C4-2B (cell line): ENCODE data around the gene VAV3.

Source experiments
- H3K27ac ChIP-seq: fragments of 450-650 bp; 2 replicates; pipeline ENCODE4 v1.5.1; 2017
- ZFX ChIP-seq: fragments of 450-650 bp; IDR thresholded peaks from 2 replicates; pipeline ENCODE4 v1.6.1; 2017
- TF ChIP-seq, protein P1 (sequence below): fragments of 450-650 bp; conservative IDR thresholded peaks from 2 replicates; pipeline ENCODE4 v1.5.1; 2017; ENCODE audit warnings: mild to moderate bottlenecking

Gene VAV3

DNA sequence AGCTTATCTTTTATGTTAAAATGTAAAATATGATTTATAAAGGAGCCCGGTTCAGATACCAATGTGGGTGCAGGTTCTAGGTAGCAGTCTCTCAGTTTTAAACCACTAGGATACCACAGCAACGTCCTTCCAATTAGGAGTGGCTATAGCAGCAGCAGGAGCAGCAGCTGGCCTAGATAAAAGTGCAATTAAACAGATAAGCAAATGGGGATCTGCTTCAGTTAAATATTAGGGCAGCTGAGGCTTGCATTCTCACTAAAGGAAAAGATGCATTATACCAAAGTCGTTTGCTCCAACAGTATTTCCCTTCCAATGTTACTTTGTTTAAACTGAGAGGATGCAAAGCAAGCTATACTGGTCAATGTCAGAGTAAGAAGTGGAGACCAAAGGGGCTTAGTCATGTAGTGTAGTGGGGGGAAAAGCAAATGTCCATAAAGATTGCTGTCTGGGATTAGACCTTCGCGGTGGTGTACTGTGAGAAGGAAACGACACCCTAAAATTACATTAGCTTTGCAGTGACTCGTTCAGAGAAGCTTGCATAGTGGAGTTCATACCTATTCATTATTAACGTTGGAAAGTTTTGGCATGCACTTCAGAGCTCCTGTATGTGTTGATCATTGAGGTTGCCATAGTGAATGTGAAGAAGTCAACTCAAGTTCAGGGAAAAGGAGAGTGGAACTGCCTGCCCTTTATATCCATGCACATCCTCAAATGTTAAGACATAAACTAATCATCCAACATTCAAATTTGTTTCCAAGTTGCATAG, 272.2 kb downstream of the VAV3 start:
- H3K27ac ChIP-seq: no peak overlapping the region
- no peak for TF ChIP-seq ZFX
- TF ChIP-seq, protein P1, sequence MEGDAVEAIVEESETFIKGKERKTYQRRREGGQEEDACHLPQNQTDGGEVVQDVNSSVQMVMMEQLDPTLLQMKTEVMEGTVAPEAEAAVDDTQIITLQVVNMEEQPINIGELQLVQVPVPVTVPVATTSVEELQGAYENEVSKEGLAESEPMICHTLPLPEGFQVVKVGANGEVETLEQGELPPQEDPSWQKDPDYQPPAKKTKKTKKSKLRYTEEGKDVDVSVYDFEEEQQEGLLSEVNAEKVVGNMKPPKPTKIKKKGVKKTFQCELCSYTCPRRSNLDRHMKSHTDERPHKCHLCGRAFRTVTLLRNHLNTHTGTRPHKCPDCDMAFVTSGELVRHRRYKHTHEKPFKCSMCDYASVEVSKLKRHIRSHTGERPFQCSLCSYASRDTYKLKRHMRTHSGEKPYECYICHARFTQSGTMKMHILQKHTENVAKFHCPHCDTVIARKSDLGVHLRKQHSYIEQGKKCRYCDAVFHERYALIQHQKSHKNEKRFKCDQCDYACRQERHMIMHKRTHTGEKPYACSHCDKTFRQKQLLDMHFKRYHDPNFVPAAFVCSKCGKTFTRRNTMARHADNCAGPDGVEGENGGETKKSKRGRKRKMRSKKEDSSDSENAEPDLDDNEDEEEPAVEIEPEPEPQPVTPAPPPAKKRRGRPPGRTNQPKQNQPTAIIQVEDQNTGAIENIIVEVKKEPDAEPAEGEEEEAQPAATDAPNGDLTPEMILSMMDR: no peak

DNA sequence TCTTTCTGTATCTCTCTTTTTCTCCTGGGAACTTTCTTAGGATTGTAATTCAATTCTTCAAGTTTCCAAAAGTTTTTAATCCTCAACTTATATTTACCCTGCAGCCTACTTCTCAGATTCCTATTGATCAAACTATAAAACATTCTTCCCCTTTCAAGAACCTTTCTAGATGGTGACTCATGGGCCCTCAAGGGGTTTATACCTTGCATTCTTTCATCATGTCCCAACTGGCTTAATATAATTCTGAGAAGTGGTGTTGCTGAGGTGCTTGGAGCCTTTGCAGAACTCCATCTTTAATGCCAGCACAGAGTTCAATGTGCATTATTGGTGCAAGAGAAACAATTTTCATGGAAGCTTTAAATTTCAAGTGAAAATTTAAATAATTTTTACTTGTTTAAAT, 273.4 kb downstream of the VAV3 start:
- no peak for TF ChIP-seq ZFX
- TF ChIP-seq, protein P1: no peak
- no peak overlapping the region for H3K27ac ChIP-seq

DNA sequence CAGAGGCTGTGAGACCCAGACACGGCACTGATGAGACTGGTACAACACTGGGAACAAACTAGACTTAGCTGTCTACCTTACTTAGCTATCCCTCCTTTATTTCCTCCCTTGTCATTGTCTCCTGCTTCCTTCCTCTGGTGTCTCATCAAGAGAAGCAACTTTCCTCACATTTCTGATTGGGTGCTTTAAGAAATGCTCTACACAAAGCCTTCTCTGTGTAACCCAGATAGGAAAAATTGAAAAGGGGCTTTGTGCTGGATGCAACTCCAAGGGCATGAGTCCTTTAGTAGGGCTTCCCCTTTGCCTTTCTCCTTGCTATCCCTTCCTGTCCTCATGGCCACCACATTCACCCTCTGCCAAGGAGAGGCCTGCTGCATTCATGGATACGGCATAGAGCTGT, 274.5 kb downstream of the VAV3 start:
- H3K27ac ChIP-seq: no peak overlapping the region
- TF ChIP-seq, protein P1: no peak
- no peak for TF ChIP-seq ZFX

DNA sequence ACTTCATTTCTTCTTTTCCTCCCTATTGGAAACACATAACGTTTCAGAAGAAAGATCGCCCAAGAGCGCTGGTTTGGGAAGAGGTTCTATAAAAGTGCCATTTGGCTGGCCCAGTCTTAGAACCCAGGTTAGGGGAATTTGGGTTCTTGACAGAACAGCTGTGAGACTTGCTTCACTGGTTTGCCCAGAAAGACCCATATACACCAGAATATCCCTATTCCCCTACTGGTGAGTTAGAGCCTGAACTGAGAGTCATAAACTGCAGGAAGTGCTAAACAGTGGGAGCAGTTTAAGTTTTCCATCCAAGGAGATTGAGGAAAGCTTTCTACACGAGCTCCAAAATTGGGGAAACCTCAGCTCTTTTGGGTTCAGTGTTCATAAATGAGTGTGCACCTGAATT, 275.2 kb downstream of the VAV3 start:
- TF ChIP-seq ZFX: no peak
- TF ChIP-seq, protein P1: no peak; the same call in 1 of the 2 replicates
- no peak overlapping the region for H3K27ac ChIP-seq

DNA sequence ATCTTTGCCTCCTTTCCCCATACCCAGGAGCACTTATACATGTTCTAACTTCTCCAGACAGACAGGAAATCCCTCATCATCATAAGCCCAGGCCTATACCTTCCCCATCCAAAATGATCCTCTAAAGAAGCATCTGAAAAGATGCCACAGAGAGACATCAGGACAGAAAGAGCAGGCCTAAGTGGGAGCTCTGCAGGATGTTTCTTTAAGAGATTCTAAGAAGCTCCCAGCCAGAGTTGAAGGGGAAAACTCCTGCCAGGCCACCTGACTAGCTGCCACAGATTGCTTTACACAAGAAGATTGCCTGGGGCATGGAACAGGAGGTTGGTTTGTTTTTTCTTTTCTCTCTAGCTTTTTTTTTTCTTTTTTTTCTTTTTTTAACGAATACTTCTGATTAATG, 275.8 kb downstream of the VAV3 start:
- no peak overlapping the region for H3K27ac ChIP-seq
- no peak for TF ChIP-seq ZFX
- TF ChIP-seq, protein P1: no peak

DNA sequence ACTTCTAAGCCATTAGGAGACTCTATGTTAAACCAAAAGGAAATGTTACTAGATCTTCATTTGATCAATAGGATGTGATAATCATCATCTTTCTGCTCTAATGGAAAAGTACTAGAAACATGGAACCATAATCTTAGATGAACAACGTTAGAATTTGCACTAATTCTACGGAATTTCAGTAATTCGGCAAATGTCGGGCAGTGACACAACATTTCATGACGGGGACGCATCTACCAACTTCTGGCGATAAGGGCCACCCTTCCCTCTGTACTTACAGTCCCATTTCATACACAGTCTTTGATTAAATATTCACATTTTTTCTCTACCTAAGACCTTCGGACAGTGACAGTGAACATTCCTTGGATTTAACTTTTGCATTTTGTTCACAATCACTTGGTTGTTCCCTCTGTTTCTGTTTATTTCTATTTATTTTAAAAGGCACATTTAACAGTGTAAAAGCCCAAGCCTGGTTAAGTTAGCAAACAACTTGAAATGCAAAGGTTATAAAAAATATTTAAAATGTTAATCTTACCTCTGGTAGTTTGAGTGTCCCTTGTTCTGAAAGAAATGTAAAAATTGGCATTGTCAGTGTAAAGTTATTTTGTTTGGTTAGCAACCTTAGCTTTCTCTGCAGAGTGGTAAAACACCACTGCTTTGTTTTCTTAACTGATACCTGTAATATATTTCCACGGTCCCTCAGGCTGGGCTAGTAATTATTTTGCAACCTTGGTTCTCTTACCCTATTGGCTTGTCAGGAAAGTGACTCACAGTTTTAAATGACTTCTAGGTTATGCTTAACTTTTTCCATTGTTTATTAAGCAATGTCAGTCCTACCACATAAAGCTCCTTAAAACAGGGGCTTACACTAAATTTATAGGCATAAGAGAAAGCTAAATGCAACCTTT, 276.9 kb downstream of the VAV3 start:
- TF ChIP-seq, protein P1: no peak
- TF ChIP-seq ZFX: no peak
- H3K27ac ChIP-seq: no peak overlapping the region

DNA sequence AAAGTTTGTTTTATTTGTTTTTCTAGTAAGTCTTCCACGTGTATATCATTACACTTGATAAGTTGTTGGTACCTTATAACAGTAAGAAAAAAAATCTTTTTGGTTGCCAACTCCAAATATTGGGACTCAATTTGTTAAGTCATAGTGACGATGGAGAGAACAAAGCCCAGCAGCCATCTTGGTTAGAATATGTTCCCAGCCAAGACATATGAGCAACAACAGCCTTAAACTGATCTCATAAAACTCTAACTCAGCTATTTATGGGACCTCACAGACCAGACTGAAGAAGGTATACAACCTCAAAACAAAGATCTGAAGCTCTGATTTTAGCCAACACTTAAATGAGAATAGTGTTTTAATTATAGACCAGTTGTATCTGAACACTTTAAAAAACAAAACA, 281.3 kb downstream of the VAV3 start:
- H3K27ac ChIP-seq: no peak overlapping the region
- TF ChIP-seq, protein P1: no peak
- TF ChIP-seq ZFX: no peak
